ENCODE data around the gene USF1.

DNA sequence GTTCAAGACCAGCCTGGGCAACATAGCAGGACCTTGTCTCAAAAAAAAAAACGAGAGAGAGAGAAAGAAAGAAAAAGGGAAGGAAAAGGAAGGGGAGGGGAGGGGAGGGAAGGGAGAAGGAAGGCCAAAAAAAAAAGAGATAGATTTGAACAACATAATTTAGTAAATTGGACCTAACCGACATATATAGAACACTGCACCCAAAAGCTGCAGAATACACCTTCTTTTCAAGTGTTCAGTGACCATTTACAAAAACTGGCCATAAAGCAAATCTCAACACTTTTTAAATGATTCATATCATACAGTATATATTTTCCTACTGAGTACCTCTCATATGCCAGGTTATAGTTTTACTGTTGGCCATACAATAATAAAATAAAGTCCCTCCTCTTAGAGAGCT is 13.9 kb downstream of the USF1 start:
- TF ChIP-seq CTCF (conservative IDR thresholded peaks at IDR 0.05; ENCODE audit: low read length) (no peak), EZH2phosphoT487 (IDR thresholded peaks at IDR 0.05; ENCODE audit: borderline replicate concordance) (no peak)

Data from Loucy (cell line).